HG03108 (cell line): Measurements from ENCODE around the gene MECR.

Experiments
- ATAC-seq: cut with Tn5 transposase; IDR thresholded peaks from one replicate; pipeline ENCODE4 v1.9.1; 2021; ENCODE audit warnings: moderate library complexity; ENCODE audit not compliant: unreplicated experiment

The MECR gene

DNA sequence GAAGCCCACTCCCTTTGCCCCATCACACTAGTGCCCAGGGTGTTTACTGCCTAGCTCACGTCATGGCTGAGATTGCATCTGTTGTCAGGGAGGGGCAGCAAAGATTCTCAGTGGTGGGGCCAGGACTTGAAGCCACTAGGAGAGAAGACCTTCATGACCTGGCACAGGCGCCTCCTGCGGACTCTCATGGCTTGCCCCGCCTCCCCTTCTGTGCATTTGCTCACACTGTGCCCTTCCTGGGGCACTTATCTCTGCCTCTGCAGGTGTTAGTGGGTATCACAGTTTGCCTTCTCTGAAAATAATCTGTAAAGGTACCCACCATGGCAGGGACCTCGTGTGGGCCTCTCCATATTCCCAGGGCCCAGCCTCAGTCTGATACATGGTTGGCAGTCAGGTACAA lies 25.7 kb upstream of the MECR start:
- no peak for ATAC-seq

DNA sequence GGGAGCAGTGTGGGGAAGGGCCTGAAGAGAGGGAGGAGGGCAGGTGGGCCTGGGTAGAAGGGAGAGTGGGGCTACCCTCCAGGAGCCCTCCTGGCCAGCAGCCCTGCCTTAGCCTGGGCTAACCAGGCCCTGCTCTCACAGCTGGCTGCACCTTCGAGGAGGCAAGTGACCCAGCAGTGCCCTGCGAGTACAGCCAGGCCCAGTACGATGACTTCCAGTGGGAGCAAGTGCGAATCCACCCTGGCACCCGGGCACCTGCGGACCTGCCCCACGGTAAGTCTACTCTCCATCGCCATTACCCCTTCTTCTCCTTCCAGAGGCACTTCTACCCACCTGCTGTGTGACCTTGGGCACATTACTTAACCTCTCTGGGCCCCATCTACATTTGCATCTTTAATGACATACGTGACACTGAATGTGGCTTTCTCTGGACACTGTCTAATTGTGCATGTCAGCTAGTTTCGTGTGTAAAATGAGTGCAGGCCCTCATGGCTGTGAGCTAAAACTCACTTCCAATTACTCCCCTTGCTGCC lies 24.5 kb upstream of the MECR start:
- ATAC-seq = no peak

DNA sequence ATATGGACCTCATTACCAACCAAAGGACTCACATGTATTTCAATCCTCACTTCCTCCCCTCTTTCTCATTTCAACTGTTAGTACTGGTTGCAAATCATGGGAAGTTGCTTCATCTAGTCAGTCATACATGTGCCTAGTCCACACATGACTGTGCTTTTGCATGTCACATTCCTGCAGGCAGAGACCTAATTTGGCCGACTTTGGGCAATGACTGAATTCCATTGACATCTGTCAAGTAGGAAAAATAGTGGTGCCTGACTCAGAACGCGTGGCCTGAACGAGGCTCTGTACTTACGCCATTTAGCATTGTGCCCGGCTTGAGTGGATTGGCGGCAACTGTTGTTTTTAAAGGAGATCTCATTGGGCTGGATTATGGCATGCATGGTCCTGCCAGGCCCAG lies 23.6 kb upstream of the MECR start:
- no peak for ATAC-seq

DNA sequence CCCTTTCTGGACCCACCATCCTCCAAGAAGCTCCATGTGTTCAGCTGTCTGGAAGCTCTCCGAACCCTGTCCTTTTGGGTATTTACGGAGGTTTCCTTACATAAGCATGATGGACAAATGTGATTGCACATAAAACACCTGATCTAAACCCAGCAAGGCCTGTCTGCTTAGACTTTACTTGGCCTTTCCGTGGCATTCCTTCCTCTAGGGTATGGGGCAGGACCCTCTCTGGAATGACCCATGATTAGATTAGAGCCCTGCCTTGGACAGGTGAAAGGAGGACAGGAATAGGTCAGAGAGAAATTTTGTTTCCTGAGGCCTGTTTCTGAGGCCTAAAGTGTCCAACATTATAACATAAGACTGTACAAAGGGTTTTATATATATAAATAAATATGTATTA lies 22.4 kb upstream of the MECR start:
- ATAC-seq = no peak

DNA sequence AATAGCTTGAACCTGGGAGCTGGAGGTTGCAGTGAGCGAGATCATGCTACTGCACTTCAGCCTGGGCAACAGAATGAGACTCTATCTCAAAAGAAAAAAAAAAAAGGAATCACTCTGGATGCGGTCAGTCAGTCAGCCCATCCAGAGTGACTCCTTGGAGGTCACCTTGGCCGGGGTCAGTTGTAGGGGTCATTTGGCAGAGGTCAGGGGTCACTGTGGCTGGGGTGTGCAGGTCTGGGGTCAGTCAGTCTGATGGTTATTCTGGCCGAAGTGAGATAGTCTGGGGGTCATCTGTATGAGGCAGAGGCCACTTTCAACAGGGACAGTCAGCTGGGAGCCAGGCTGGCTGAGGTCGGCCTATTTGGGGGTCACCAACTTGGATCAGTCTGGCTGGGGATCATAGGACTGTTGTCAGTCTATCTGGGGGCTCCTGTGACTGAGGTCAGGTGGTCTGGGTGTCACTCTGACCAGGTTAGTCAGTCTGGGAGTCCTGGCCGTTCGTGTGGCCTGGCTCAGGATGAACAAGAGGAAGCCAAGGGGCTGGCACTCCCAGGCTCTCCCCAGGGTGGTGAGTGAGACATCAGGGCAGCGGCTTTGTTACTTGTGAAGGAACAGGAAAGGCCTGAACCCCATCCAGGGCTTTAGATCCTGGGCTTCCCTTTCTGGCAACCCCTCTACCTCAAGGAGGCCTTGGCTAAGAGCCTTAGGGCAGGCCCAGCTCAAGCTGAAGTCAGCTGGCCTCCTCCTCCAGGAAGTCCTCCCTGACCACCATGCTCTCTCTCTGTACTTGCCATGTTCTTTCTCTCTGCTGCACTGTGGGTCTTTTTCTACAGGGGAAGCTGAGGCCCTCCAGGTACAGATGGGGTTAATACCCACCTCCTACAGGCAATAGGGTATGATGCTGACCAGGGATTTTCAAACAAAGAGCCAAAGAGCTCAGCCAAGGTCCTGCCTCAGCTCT lies 20.7 kb upstream of the MECR start:
- ATAC-seq = no peak

DNA sequence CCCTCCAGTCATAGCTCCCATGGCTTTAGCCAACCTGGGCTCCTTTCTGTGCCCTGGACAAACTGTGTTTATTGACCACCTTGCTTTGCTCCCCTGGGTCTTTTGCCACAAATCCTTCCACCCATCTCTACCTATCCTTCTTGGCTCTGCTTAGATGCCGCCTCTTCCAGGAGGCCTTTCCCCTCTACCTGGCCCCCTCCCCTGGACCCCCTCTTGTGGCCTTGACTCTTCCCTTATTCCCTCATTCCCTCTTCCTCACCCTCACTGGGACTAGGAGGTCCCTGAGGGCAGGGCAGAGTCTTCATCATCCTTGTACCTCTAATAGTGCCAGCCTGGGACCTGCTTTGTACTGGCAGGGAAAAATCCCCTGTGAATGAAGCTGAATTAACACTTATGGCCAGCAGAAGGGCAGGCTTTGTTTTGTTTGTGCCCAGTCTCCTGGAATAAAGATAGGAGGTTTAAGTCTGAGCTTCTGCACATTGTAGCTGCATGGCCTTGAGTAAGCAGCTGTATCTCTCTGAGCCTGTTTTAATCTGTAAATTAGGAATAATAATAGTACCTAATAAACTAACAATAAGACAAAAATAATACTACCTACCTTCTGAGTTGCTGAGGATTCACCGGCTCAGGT lies 19.3 kb upstream of the MECR start:
- no peak for ATAC-seq

DNA sequence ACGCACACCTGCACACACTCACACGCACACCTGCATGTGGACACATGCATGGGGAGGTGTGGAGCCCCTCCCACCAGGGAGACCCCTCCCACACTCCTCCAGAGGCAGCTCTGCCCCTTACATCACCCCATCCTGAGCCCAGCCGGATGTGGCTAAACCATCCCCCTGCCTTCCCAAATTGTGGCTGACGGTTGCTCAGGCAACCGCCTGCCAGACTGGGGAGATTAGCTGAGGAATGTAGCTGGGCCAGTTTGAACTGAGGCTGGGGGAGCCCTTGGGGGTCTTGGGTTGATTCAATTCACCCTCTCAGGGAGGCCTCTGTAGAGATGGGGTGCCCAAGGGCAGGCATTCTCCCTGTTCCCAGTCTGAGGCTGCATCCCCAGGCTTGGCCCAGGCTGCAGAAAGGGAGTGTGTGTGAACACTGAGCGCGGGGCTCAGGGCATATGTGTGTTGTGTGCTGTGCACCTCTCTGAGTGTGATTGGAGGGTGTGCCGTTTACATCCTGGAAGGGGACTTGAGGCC lies 18.5 kb upstream of the MECR start:
- no peak for ATAC-seq

DNA sequence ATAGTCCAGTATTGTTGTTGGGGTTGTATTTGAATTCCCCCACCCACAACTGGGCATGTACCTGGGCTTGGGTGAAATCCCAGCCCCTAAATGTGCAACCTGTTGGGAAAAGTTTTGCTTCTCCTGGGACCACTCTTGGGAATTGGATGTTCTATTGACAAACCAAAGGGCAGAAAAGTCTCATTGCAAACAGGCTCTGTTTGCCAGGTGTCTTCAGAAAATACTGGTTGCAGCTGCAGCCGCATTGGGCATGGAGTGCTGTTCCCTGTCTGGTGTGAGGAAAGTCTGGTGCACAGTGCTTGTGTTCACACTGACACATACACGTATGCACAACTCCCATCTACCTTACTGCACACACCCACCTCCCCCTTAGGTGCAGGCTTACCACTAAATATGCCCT lies 17.7 kb upstream of the MECR start:
- ATAC-seq = no peak

DNA sequence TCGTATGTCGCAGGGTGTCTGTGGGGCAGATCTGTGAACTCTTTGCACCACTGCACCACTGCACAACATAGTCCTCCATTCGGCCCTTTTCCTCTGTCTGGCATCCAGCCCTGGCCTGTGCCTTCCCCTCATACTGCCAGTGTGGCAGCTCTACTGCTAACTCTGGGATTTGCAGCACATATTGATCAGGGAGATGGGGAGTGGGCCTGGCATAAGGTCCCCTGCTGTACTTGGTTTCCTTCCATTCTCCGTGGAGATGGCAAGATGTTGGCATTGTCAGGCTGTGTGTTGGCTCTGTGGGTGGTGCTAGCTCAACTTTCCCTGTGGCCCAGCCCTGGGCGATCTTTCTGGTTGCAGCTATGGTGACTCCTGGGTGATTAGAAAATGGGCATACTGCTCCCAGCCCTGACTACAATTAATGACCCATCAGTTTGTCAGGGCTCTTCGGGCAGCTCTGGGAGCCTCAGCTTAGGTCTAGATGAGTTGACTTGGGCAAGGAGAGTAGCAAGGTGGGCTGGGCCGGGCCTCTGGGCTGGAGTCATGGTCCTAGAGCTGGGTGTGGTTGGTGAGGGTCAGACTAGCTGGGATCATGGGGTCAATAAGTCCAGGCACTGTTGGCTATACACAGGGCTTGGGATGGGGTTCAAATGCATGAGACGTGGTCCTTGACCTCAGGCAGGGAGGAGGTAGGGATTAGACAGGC lies 17.0 kb upstream of the MECR start:
- ATAC-seq = no peak

DNA sequence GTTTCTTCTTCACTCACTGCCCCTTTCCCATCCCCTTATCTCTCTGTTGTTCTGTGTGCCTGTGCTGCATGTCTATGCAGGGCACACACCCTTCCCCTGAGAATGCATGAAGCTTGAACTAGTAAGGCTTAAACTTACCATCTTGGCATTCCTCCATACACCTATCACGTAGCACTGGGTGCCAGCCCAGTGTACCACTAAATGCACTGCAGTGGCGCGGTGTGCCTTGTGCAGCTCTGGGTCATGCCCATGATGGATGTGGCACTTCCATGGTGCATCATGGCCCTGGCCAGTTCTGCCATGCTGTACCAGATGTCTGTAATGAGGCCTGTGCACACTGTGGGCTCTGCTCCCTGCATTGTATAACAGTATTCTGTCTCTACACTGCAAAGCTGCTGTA lies 16.3 kb upstream of the MECR start:
- no peak for ATAC-seq

DNA sequence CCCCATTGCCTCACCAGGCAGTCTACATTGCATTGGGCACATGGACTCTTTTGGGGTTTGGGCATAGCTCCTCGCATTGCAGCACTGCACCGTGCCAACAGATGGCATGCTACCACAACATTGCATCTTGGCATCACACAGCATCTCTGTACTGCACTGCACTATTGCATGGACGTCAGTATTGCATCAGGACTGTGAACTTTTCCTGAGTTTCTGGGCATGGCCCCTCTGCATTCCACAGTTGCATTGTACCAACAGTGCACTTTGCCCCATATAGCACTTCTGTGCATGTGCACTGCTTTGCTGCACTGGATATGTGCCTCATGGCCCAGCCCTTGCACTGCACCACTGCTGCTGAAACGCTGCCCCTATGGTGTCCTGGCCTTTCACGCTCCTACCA lies 15.1 kb upstream of the MECR start:
- ATAC-seq = no peak

DNA sequence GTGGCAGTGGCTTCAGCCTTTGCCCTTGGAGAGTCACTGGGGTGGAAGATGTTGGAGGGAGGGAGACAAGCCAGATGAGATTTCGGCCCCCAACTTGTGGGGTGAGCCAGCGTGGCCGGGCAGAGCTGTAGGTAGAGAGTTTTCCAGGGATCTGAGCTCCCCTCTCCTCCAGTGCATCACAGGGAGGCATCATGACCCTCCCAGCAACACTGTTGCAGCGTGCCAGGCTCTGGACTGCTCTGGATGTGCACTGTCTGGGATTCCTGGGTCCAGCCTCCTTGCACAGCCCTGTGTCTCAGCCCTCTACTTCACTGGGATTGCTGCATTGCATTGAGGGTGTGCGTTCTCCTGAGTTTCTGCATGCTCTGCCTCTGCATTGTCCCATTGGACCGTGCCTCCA lies 14.5 kb upstream of the MECR start:
- no peak for ATAC-seq

DNA sequence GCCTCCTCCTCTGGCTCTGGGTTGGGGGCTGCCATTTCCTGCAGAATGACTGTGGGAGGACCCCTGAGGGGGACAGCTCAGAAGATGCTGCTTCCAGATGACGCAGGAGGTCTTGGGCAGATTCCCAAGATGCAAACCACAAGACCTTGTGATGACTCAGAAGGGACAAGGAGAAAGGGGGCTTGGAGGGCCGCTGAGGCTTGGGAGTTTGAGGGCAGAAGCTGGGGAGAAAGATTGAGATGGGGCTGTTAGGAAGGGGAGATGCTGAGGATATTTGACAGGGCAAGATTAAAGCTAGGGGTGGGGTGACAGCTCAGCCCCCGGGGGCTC lies 13.1 kb upstream of the MECR start:
- ATAC-seq = no peak

DNA sequence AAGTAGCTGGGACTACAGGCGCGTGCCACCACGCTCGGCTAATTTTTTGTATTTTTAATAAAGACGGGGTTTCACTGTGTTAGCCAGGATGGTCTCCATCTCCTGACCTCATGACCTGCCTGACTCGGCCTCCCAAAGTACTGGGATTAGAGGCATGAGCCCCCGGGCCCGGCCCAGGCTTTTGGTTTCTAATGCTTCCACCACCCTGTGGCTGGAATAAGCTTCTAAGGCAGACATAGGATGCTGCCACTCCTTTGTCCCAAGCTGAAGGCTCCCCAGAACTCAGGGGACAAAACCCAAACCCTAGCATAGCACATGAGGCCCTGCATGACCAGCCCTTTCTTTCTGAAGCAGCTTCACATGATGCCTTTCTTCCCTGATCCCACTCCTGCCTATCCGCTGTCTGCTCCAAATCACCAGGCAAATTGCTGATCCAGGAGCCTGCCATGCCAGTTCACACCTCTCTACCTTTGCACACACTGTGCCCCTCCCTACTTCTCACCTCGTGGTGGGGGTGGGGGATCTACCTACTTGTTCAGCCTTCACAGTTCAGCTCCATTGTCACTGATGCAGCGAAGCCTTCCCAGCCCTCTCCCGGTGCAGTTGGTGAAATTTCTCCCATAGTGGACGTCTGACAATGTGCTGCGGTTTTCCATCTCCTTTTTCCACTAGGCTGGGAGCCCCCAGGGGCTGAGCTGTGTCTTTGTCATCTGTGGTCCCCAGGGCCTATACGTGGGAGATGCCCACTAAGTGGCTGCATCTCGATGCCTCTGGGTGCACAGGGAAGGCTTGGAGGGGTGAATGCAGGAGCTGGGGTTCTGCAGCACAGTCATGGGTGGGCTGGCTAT lies 12.5 kb upstream of the MECR start:
- no peak for ATAC-seq

DNA sequence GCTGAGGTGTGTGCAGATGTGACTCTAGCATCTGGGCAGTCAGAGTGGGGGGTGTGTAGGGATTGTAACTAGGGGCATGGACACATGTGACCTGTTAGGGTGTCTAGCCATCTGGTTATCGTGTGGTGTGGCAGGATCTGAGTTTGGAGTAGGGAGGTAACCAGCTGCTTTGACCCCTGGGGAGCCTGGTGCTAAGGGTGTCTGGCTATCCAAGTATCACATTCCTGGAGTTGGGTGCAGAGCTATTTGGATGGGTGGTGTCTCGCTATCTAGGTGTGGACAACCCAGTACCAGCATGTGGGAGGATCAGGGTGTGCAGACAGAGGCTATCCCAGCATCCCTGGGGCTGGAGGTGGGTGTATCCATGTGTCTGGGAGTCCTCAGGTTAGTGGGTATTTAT lies 10.3 kb upstream of the MECR start:
- ATAC-seq = no peak

DNA sequence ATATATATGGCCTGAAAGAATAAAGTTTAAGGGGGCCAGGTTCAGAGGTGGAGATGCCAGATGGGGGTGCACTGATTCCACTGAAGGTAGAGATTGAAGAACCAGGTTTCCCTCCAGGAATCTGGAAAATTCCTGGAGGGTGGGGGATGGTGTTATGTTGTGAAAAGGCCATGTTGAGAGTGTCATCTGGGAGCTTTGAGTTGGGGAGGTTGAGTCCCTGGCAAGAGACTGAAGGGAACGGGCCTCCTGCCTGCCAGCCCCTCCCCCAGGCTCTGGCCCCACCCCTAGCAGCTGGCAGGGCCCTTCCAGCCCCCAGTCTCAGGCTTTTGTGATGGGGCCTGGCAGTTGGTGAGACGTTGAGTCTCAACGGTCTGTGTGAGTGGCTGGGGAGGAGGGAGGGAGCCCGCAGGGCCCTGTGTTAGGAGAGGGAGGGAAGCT lies 9.7 kb upstream of the MECR start:
- ATAC-seq = no peak

DNA sequence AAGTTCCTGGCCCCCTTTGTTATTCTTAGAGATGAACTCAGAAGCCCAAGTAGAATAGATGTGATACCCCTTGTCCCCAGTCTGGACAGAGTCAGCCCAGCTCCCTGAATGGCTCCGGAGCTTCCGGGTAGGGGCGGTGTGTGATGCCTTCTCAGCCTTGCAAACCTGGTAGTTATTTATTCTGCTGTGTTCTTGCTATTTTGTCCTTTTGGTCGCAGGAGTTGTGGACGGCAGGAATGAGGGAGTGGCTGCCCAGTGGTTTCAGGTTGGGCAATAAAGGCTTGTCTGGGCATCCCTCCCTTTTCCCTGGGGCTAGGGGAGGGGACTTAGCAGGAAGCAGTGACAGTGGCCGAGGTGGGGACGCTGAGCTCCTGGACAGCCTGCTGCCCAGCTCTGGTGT lies 8.4 kb upstream of the MECR start:
- ATAC-seq = no peak

DNA sequence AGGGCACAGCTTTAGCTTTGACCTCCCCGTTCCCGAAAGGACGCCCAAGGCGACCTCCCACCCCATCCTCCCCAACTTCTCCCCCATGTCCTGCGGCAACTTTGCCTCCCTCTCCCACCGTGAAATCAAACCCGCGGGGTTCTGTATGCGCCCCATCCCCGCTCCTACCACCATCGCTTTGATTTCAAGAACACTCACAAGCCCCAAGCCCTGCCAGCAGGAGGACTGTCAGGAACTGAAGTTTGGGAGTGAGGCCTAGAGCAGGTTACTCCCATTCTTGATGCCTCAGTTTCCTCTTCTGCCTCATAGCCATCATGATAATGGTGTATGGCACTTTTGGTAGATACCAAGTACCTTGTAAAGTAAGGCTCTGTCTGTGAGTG lies 7.9 kb upstream of the MECR start:
- ATAC-seq = no peak

DNA sequence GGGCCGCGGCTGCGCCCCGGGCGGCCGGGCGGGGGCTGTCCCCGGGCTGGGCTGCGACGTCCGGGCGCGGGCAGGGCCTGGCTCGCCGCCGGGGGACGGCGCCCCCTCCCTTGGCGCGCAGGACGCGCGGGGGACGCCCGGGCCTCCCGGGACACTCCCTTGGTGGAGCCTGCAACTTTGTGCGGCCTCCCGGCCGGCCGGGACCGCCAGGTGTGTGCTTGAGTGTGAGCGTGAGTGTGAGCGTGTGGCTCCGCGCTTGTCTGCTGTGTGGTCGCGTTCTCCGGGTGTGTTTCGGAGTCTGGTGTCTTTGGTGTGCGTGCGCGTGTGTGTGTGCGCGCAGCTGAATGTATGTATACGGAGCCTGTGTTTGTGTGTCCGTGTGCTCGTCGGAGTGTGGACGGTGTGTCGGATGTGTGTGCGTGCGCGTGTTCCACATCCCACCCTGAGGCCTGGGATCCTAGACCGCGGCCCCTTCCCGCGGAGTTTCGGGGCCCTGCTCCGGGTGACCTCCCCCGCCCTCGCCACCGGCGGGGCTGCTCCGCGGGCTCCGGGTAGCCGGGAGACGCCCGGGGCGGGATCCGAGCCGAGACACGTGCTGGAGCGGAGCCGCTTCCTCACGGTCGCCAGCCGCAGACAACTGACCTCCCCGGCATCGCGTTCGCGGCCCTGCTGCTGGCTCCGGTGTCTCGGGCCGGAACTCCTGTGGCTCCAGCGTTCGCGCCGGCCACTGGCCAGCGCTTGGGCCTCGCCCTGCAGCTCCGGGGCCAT lies 7.3 kb upstream of the MECR start:
- no peak for ATAC-seq
